Kidney (tissue), 14 donors: ENCODE results near the gene NBEAL2. TPM values are rescaled to one million over a fixed set of nuclear protein-coding genes. Genes with fewer than 3 reads are reported as not detected.
A peak's percentile ranks its signal among the peaks of the same experiment; 100 is the strongest.

Experiments used
- DNase-seq, 5 donors: peaks; one replicate each; pipeline ENCODE4 v3.0.0-alpha.2; 2013 to 2020
- FAIRE-seq: peaks from 2 replicates; lab custom pipeline; 2012; peaks lifted over from hg19 to GRCh38; lab: Jason Lieb, UNC
- H3K27ac ChIP-seq, 2 donors: one replicate each; pipeline ENCODE4 v1.7.0; 2013; ENCODE audit warnings: low read depth in 2 of 2, low read length in 2 of 2, inconsistent platforms in 1 of 2
- H3K27me3 ChIP-seq: one replicate; pipeline ENCODE4 v1.7.1; 2013; ENCODE audit warnings: low read length, inconsistent platforms; ENCODE audit not compliant: control insufficient read depth, insufficient read depth
- H3K36me3 ChIP-seq, 3 donors: one replicate each; pipeline versions ENCODE4 v1.7.0 to v1.7.1; 2013; ENCODE audit warnings: low read length in 3 of 3, control low read depth in 1 of 3, inconsistent platforms in 1 of 3; ENCODE audit not compliant: insufficient read depth in 3 of 3, control insufficient read depth in 2 of 3
- H3K4me1 ChIP-seq, 3 donors: one replicate each; pipeline versions ENCODE4 v1.7.0 to v1.7.1; 2013; ENCODE audit warnings: low read length in 3 of 3, inconsistent platforms in 1 of 3, low read depth in 1 of 3; ENCODE audit not compliant: control insufficient read depth in 2 of 3, insufficient read depth in 2 of 3
- H3K4me3 ChIP-seq, 3 donors: one replicate each; pipeline versions ENCODE4 v1.7.0 to v1.8.1; 2013; ENCODE audit warnings: low read length in 3 of 3, control low read depth in 1 of 3, inconsistent platforms in 1 of 3
- H3K9ac ChIP-seq, 3 donors: one replicate each; pipeline versions ENCODE4 v1.7.0 to v1.7.1; 2013; ENCODE audit warnings: low read length in 3 of 3, control low read depth in 1 of 3, inconsistent platforms in 1 of 3
- H3K9me3 ChIP-seq, 3 donors: one replicate each; pipeline versions ENCODE4 v1.7.0 to v1.7.1; 2013; ENCODE audit warnings: low read length in 3 of 3, control low read depth in 1 of 3, inconsistent platforms in 1 of 3; ENCODE audit not compliant: control insufficient read depth in 2 of 3, insufficient read depth in 1 of 3
- CTCF ChIP-seq: IDR thresholded peaks from 3 replicates; pipeline ENCODE4 v1.5.1; 2012; ENCODE audit warnings: mild to moderate bottlenecking, moderate library complexity, borderline replicate concordance; ENCODE audit not compliant: insufficient read depth; ENCODE audit errors: extremely low read depth
- intact Hi-C: fragments of 100-400 bp; cut with DNase I; formaldehyde crosslinking; loops from one replicate; pipeline ENCODE4 v1.11.1; 2022
- polyA plus RNA-seq: library from polyadenylated mRNA; stranded (reverse); fragments of 350-450 nt; fragmentation: Illumina TruSeq; extraction: RNeasy Lipid Tissue Mini Kit (QIAGEN cat#74804); gene quantifications from one replicate; pipeline ENCODE4 v1.2.3, GENCODE V29; 2014; ENCODE audit warnings: low read depth, low replicate concordance; ENCODE audit not compliant: insufficient read depth
- total RNA-seq: library from RNA; stranded (reverse); fragmentation: NEBNext Ultra II Directional; extraction: Animal tissue kit (Norgen Biotek cat#: 25700); gene quantifications from one replicate; pipeline ENCODE4 v1.2.1, GENCODE V29; 2021
- donor health status: control.
- donor health status: control.
- donor health status: control.
- donor health status: control.
- donor health status: control.
- donor health status: DM: yes; HTN: yes; CAD: no.
- donor health status: Normal renal cell carcinoma (clear cell type).

The NBEAL2 gene
- total and polyA plus RNA-seq, 2 donors from 2014 or later: 25.7 to 82.8 TPM

DNA sequence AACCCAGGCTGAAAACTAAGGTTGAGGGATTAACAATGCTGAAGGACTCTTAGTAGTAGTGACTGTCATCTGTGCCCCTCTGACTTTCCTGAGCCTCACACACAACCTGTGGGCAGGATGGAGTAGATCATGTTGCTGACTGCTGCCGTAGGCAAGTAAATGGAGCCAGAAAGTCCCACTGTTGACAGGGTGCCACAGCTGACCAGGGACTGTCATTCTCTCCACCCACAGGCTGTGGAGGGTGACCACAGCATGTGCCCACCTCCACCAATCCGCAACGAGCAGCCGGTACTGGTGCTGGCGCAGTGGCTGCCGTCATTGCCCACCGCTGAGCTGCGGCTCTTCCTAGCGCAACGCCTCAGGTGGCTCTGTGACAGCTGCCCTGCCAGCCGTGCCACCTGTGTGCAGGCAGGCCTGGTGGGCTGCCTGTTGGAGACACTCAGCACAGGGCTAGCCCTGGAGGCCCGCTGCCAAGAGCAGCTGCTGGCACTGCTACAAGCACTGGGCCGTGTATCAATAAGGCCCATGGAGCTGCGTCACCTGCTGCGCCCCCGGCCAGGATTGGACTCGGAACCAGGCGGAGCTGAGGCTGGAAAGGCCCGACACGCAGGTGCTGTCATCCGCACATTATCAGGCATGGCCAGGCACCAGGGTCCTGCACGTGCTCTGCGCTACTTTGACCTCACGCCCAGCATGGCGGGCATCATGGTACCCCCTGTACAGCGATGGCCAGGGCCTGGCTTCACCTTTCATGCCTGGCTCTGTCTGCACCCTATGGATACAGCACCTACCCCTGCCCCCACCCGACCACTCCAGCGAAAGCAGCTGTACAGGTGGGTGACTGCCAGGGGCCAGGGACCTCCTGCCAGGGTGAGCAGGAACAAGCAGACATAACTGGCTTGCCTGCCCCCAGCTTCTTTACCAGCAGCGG is 15.6 kb downstream of the NBEAL2 start:
- H3K9me3 ChIP-seq: no peaks in the 10 kb centered on the region
- H3K36me3 ChIP-seq: peaks cover 0 to 18% (median 5%) of the 10 kb centered on the region in 3 donors
- no peak overlapping the region for H3K27ac ChIP-seq
- DNase-seq: peak in 1 of 5 donors; percentile 73
- no peaks in the 10 kb centered on the region for H3K27me3 ChIP-seq
- no peak for TF ChIP-seq CTCF
- intact Hi-C loops: loop anchor here (10.0 kb wide), 1 partner anchor 70 kb away; no protein-coding TSS in a partner anchor
- H3K4me1 ChIP-seq: peaks cover 0 to 4% (median 3%) of the 10 kb centered on the region in 3 donors
- no peak overlapping the region for H3K4me3 ChIP-seq
- FAIRE-seq: no peak
- H3K9ac ChIP-seq: no peak overlapping the region

GRCh38 chr3:46995901-46996562 is 16.6 kb downstream of the NBEAL2 start:
- Histone ChIP-seq H3K36me3 (peaks cover 0 to 22% (median 5%) of the 10 kb centered on the region in 3 donors), H3K9me3 (no peaks in the 10 kb centered on the region), H3K9ac (no peak overlapping the region), H3K4me1 (peaks cover 0 to 4% (median 3%) of the 10 kb centered on the region in 3 donors), H3K27me3 (no peaks in the 10 kb centered on the region), H3K4me3 (no peak overlapping the region), H3K27ac (no peak overlapping the region)
- intact Hi-C loops: loop anchor here (10.0 kb wide), 1 partner anchor 71 kb away; no protein-coding TSS in a partner anchor
- DNase-seq: peak in 1 of 5 donors; percentile 72
- FAIRE-seq: no peak
- no peak for TF ChIP-seq CTCF

DNA sequence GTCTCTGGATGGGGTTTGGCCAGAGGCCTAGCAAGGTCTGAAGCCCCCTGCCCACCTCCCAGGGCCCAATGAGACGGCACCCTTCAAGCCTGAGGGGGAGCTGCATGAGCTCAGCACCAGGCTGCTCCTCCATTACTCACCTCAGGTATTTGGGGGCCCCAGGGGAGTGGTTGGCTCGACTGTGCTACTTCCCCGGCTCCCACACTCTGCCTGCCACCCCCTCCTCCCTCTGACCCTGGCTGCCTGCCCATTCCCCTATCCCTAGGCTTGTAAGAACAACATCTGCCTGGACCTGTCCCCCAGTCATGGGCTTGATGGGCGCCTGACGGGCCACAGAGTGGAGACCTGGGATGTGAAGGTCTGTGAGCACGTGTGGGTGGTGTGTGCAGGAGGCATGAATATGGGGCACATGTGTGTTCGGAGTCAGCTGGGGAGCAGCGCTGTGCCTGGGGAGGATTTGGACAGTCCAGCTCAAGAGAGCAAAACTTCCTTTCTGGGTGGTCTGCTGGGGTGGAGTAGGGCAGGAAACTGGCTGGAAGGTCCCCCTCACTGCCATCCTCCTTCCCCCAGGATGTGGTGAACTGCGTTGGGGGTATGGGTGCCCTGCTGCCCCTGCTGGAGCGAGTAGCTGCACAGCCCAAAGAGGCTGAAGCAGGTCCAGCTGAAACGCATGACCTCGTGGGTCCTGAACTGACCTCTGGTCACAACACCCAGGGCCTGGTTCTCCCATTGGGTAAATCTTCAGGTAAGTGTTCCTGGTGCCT is 17.4 kb downstream of the NBEAL2 start:
- Histone ChIP-seq H3K27me3 (no peaks in the 10 kb centered on the region), H3K27ac (no peak overlapping the region), H3K4me1 (peaks cover 0 to 4% (median 3%) of the 10 kb centered on the region in 3 donors), H3K9ac (no peak overlapping the region), H3K4me3 (no peak overlapping the region), H3K9me3 (no peaks in the 10 kb centered on the region), H3K36me3 (peaks cover 0 to 28% (median 11%) of the 10 kb centered on the region in 3 donors)
- FAIRE-seq (no peak), DNase-seq (peak in 1 of 5 donors; percentile 65)
- intact Hi-C loops: loop anchor here (10.0 kb wide), 1 partner anchor 72 kb away; no protein-coding TSS in a partner anchor
- TF ChIP-seq CTCF: no peak
